Endothelial cell of umbilical vein (primary cell): Measurements from ENCODE around the gene DLL4. TPM values are rescaled to one million over a fixed set of nuclear protein-coding genes. Genes with fewer than 3 reads are reported as not detected.

Source experiments
- BruUV-seq: library from RNA; stranded (reverse); fragments of 400-500 nt; replicated peaks from 2 replicates; lab custom pipeline; 2021; lab: Mats Ljungman, UMichigan
- CTCF ChIA-PET: fragments of 300-600, 350-600 bp; sonication (Branson Sonifier 250); formaldehyde crosslinking; loops from one replicate; lab custom pipeline; 2021; ENCODE audit warnings: antibody characterized with exemption, inconsistent platforms; lab: Charles Lee
- POLR2A ChIA-PET: fragments of 300-600, 350-600 bp; sonication (Branson Sonifier 250); formaldehyde crosslinking; loops from one replicate; lab custom pipeline; 2021; ENCODE audit warnings: antibody characterized with exemption, inconsistent platforms; lab: Charles Lee
- DNase-seq: peaks from one replicate; pipeline ENCODE4 v3.0.0-alpha.2; 2011; ENCODE audit warnings: low read depth, low spot score
- FAIRE-seq: peaks from 2 replicates; lab custom pipeline; 2011; peaks lifted over from hg19 to GRCh38; lab: Jason Lieb, UNC
- H2AFZ ChIP-seq: 2 replicates; pipeline ENCODE4 v1.6.0; 2012; ENCODE audit warnings: low read depth, low read length, control low read depth, inconsistent platforms
- H3K27ac ChIP-seq: 2 replicates; pipeline ENCODE4 v1.5.1; 2011; ENCODE audit warnings: low read depth, mild to moderate bottlenecking, control low read depth, low read length, moderate library complexity; ENCODE audit not compliant: insufficient read depth
- H3K27me3 ChIP-seq, 2 experiments: 2 replicates each; pipeline versions ENCODE4 v1.6.0 to v1.6.1; 2011; ENCODE audit warnings: low read length in 2 of 2, mixed read lengths in 1 of 2; ENCODE audit not compliant: control insufficient read depth in 2 of 2, insufficient read depth in 2 of 2
- H3K36me3 ChIP-seq, 2 experiments: 2 replicates in 1 of 2; 3 replicates in 1 of 2; pipeline ENCODE4 v1.5.1; 2011; ENCODE audit warnings: low read length in 2 of 2, mild to moderate bottlenecking in 1 of 2, moderate library complexity in 1 of 2; ENCODE audit not compliant: control insufficient read depth in 2 of 2, insufficient read depth in 2 of 2; ENCODE audit errors: extremely low read depth in 1 of 2
- H3K4me1 ChIP-seq: 3 replicates; pipeline ENCODE4 v1.5.1; 2011; ENCODE audit warnings: mild to moderate bottlenecking, low read length; ENCODE audit not compliant: control insufficient read depth, insufficient read depth; ENCODE audit errors: extremely low read depth
- H3K4me2 ChIP-seq: 2 replicates; pipeline ENCODE4 v1.6.1; 2011; ENCODE audit warnings: low read length, control low read depth, mixed read lengths; ENCODE audit not compliant: insufficient read depth
- H3K4me3 ChIP-seq, 3 experiments: fragments of 200-600 bp in 1 of 3; sonication (generic), shearing (Covaris generic) in 1 of 3; replicated peaks in 1 of 3; 2 replicates each; pipeline ENCODE4 v1.5.1; 2011 to 2016; ENCODE audit warnings: control low read depth in 3 of 3, low read length in 3 of 3, mild to moderate bottlenecking in 2 of 3, inconsistent platforms in 1 of 3, low read depth in 1 of 3, moderate library complexity in 1 of 3; ENCODE audit not compliant: insufficient read depth in 1 of 3
- H3K79me2 ChIP-seq: 2 replicates; pipeline ENCODE4 v1.6.0; 2012; ENCODE audit warnings: low read length, inconsistent platforms; ENCODE audit not compliant: control insufficient read depth, insufficient read depth
- H3K9ac ChIP-seq: replicated peaks from 2 replicates; pipeline ENCODE3; 2011; ENCODE audit warnings: low read length, control low read depth; ENCODE audit not compliant: insufficient read depth; ENCODE audit errors: extremely low read depth
- H3K9me1 ChIP-seq: replicated peaks from 3 replicates; pipeline ENCODE4 v1.6.0; 2011; ENCODE audit warnings: mild to moderate bottlenecking, low read length; ENCODE audit not compliant: control insufficient read depth, insufficient read depth; ENCODE audit errors: extremely low read depth
- H3K9me3 ChIP-seq: replicated peaks from 2 replicates; pipeline ENCODE4 v1.5.1; 2012; ENCODE audit warnings: low read length, inconsistent platforms; ENCODE audit not compliant: control insufficient read depth, insufficient read depth
- H4K20me1 ChIP-seq: replicated peaks from 2 replicates; pipeline ENCODE3; 2011; ENCODE audit warnings: mild to moderate bottlenecking, low read length; ENCODE audit not compliant: control insufficient read depth, insufficient read depth; ENCODE audit errors: extremely low read depth
- EZH2 ChIP-seq: IDR thresholded peaks from 2 replicates; pipeline ENCODE4 v1.6.1; 2012; ENCODE audit warnings: borderline replicate concordance, low read depth, mild to moderate bottlenecking, moderate library complexity, low read length, inconsistent platforms; ENCODE audit not compliant: severe bottlenecking
- FOS ChIP-seq: IDR thresholded peaks from 2 replicates; pipeline ENCODE4 v1.6.1; 2011; ENCODE audit warnings: mild to moderate bottlenecking, low read length, moderate library complexity, borderline replicate concordance; ENCODE audit not compliant: insufficient read depth
- GATA2 ChIP-seq: IDR thresholded peaks from 2 replicates; pipeline ENCODE4 v1.7.0; 2011; ENCODE audit warnings: low read depth, mild to moderate bottlenecking, moderate library complexity, mixed read lengths, low read length; ENCODE audit not compliant: insufficient read length, insufficient read depth
- JUN ChIP-seq: IDR thresholded peaks from 2 replicates; pipeline ENCODE4 v1.6.1; 2011; ENCODE audit warnings: borderline replicate concordance, low read depth; ENCODE audit not compliant: insufficient read length, insufficient read depth
- MAX ChIP-seq: IDR thresholded peaks from 2 replicates; pipeline ENCODE4 v1.6.1; 2011; ENCODE audit not compliant: insufficient read depth, insufficient read length
- MYC ChIP-seq: IDR thresholded peaks from one replicate; pipeline ENCODE4 v1.6.1; 2011; ENCODE audit warnings: mild to moderate bottlenecking, low read depth, low read length
- POLR2A ChIP-seq: IDR thresholded peaks from 2 replicates; pipeline ENCODE4 v1.6.1; 2012; ENCODE audit warnings: low read depth, mild to moderate bottlenecking, control low read depth, low read length
- POLR2AphosphoS5 ChIP-seq: IDR thresholded peaks from 2 replicates; pipeline ENCODE4 v1.6.1; 2012; ENCODE audit warnings: low read depth, mild to moderate bottlenecking, control low read depth, low read length, moderate library complexity; ENCODE audit not compliant: insufficient read depth
- dilution Hi-C: fragments of 300-500 bp; cut with MboI; formaldehyde crosslinking; loops from one replicate; pipeline ENCODE4 v1.15.0; 2019; ENCODE audit warnings: low sequenced_read_pairs; ENCODE audit not compliant: extremely low pct_ligation_motif_present
- intact Hi-C: fragments of 100-400 bp; cut with micrococcal nuclease; formaldehyde crosslinking; loops from one replicate; pipeline ENCODE4 v1.10.0; 2022
- polyA plus RNA-seq, 4 experiments: library from polyadenylated mRNA; depleted of rRNA in 3 of 4; stranded (reverse) in 3 of 4; unstranded in 1 of 4; fragments of >200 nt; gene quantifications; 2 replicates each; pipeline versions ENCODE4 v1.2.1 to v1.2.3, GENCODE V29; 2011 to 2012; ENCODE audit warnings: missing spikeins in 1 of 4
- total RNA-seq: library from RNA; stranded (reverse); gene quantifications from 2 replicates; pipeline ENCODE4 v1.2.3, GENCODE V29; 2021
- TF ChIP-seq, protein P1 (sequence below), 2 donors: IDR thresholded peaks; 1 replicate in 1 of 2; 2 replicates in 1 of 2; pipeline ENCODE4 v1.5.1; 2011; ENCODE audit warnings: low read length in 2 of 2, mild to moderate bottlenecking in 2 of 2, moderate library complexity in 2 of 2, control low read depth in 1 of 2, inconsistent platforms in 1 of 2, low read depth in 1 of 2; ENCODE audit not compliant: insufficient read depth in 1 of 2; ENCODE audit errors: extremely low read depth in 1 of 2

The DLL4 gene
- total and polyA plus RNA-seq, 2 donors (not counting 3 experiments of a cell fraction or from before 2014, with no cell fraction given) = 55.2 to 57.8 TPM

GRCh38 chr15:40893733-40894680 is 35.1 kb upstream of the DLL4 start, which contains the start of gene VPS18:
VPS18 (plus strand) TSS chr15:40894450; CDS start chr15:40894769, 319 bp downstream.
- Histone ChIP-seq H3K9ac (peak within 1 kb of the TSS; percentile 91), H3K79me2 (peaks cover 18% of the 10 kb centered on the region), H3K4me2 (peak within 1 kb of the TSS; percentile 69), H3K4me3 (peak within 1 kb of the TSS; percentile 86 to 91 (median 88)), H2AFZ (peak within 1 kb of the TSS; percentile 96), H4K20me1 (no peaks in the 10 kb centered on the region), H3K36me3 (peaks cover 0 to 5% of the 10 kb centered on the region in 2 experiments), H3K27me3 (no peaks in the 10 kb centered on the region), H3K4me1 (peaks cover 14% of the 10 kb centered on the region), H3K27ac (peak within 1 kb of the TSS; percentile 86), H3K9me1 (no peaks in the 10 kb centered on the region), H3K9me3 (no peaks in the 10 kb centered on the region)
- peak; percentile 96 for DNase-seq
- ChIA-PET POLR2A (interaction anchor here (0.9 to 1.4 kb wide), 2 partner anchors 35 to 165 kb away, joined by 4 to 9 read pairs; no protein-coding TSS in a partner anchor), CTCF (interaction anchor here (0.6 to 3.7 kb wide), 54 partner anchors 9 to 452 kb away, joined by 3 to 251 read pairs (median 5); partner anchors contain the start of genes C15orf62, CHAC1, DNAJC17 and KNL1)
- intact Hi-C loops (loop anchor here (1.0 to 10.0 kb wide), 10 partner anchors 37 to 375 kb away; partner anchors contain the start of genes CCDC32, KNL1, RMDN3 and RPUSD2), dilution Hi-C loops (no loop called here)
- peak; percentile 98 for FAIRE-seq
- TF ChIP-seq EZH2 (no peak), MYC (no peak), POLR2AphosphoS5 (peak; percentile 65), MAX (peak; percentile 75), JUN (no peak), GATA2 (no peak), FOS (no peak), POLR2A (peak; percentile 60)
- TF ChIP-seq, protein P1, sequence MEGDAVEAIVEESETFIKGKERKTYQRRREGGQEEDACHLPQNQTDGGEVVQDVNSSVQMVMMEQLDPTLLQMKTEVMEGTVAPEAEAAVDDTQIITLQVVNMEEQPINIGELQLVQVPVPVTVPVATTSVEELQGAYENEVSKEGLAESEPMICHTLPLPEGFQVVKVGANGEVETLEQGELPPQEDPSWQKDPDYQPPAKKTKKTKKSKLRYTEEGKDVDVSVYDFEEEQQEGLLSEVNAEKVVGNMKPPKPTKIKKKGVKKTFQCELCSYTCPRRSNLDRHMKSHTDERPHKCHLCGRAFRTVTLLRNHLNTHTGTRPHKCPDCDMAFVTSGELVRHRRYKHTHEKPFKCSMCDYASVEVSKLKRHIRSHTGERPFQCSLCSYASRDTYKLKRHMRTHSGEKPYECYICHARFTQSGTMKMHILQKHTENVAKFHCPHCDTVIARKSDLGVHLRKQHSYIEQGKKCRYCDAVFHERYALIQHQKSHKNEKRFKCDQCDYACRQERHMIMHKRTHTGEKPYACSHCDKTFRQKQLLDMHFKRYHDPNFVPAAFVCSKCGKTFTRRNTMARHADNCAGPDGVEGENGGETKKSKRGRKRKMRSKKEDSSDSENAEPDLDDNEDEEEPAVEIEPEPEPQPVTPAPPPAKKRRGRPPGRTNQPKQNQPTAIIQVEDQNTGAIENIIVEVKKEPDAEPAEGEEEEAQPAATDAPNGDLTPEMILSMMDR (IDR thresholded peaks at IDR 0.05; ENCODE audit: extremely low read depth in 1 of 2, insufficient read depth in 1 of 2, low read depth in 1 of 2, low read length in 2 of 2) = peak; percentile 77 to 95
- BruUV-seq = no TSS peak
